Testis (tissue), 5 donors: Measurements from ENCODE around the gene CNTN4. TPM values are rescaled to one million over a fixed set of nuclear protein-coding genes. Genes with fewer than 3 reads are reported as not detected.
A peak's percentile ranks its signal among the peaks of the same experiment; 100 is the strongest.
"Not testable (repeated sequence)": the region's sequence is repeated elsewhere in the genome, so short reads cannot be mapped to it uniquely, and the experiment has no call there.

Experiments
- DNase-seq: peaks from one replicate; pipeline ENCODE4 v3.0.0-alpha.2; 2019
- H3K27ac ChIP-seq, 2 donors: fragments of 200-600 bp; sonication (generic); one replicate each; pipeline ENCODE4 v1.5.1; 2019
- H3K27me3 ChIP-seq: fragments of 200-600 bp; sonication (generic); one replicate; pipeline ENCODE4 v1.5.1; 2019
- H3K36me3 ChIP-seq: fragments of 200-600 bp; sonication (generic); one replicate; pipeline ENCODE4 v1.5.1; 2017; ENCODE audit warnings: low read depth; ENCODE audit errors: missing control alignments
- H3K4me1 ChIP-seq: fragments of 200-600 bp; sonication (generic); one replicate; pipeline ENCODE4 v1.5.1; 2019
- H3K4me3 ChIP-seq, 2 donors: fragments of 200-600 bp; sonication (generic); one replicate each; pipeline ENCODE4 v1.5.1; 2017 to 2019
- H3K9me3 ChIP-seq: fragments of 200-600 bp; sonication (generic); one replicate; pipeline ENCODE4 v1.5.1; 2017
- CTCF ChIP-seq, 3 experiments: fragments of 450-650 bp in 2 of 3; fragments of 200-600 bp in 1 of 3; sonication (generic) in 1 of 3; IDR thresholded peaks; one replicate each; pipeline ENCODE4 v1.5.1; 2016 to 2019; ENCODE audit warnings: antibody characterized with exemption in 3 of 3, mild to moderate bottlenecking in 2 of 3, moderate library complexity in 1 of 3
- POLR2A ChIP-seq: fragments of 450-650 bp; IDR thresholded peaks from one replicate; pipeline ENCODE4 v1.6.1; 2017; ENCODE audit warnings: antibody characterized with exemption, mild to moderate bottlenecking, moderate library complexity
- WGBS, 2 donors: methylation state at CpG; one replicate each; pipeline ENCODE4 v1.1.5; 2018; 5-methylcytosine and 5-hydroxymethylcytosine counted together
- intact Hi-C: fragments of 100-400 bp; cut with DNase I; formaldehyde crosslinking; loops from one replicate; pipeline ENCODE4 v1.15.1; 2023; ENCODE audit warnings: low total_unique reads
- long read RNA-seq, 2 donors: transcript quantifications; one replicate each; lab custom pipeline, GENCODE V29; 2026
- polyA plus RNA-seq: library from polyadenylated mRNA; stranded (reverse); fragments of 350-450 nt; fragmentation: Illumina TruSeq; extraction: RNeasy Lipid Tissue Mini Kit (QIAGEN cat#74804); gene quantifications from one replicate; pipeline ENCODE4 v1.2.3, GENCODE V29; 2014; ENCODE audit warnings: low read depth, low replicate concordance; ENCODE audit not compliant: insufficient read depth
- total RNA-seq, 2 donors: library from RNA; depleted of rRNA; stranded (reverse); fragments of >200 nt; gene quantifications; one replicate each; pipeline ENCODE4 v1.2.3, GENCODE V29; 2016

CNTN4 gene
- total RNA-seq (10 to 100 TPM; 10.4 to 19.6 TPM), polyA plus RNA-seq (37.7 TPM)
- long read RNA-seq, donor 1, full-length matches to known transcripts: 1 of 1 reads
- long read RNA-seq, donor 1, partial matches to known transcripts: 0 of 1 reads
- long read RNA-seq, donor 1, other reads (novel, unspliced or antisense): 0 of 1 reads
- long read RNA-seq, donor 2, full-length matches to known transcripts: 4 of 4 reads
- long read RNA-seq, donor 2, partial matches to known transcripts: 0 of 4 reads
- long read RNA-seq, donor 2, other reads (novel, unspliced or antisense): 0 of 4 reads

GRCh38 chr3:2098398-2099027, at the start of gene CNTN4:
CNTN4 (plus strand) TSS chr3:2098866.
- peak; percentile 64 for DNase-seq
- no peaks in the 10 kb centered on the region for H3K4me1 ChIP-seq
- intact Hi-C loops: no loop called here
- TF ChIP-seq POLR2A: no peak
- no peaks in the 10 kb centered on the region for H3K36me3 ChIP-seq
- H3K4me3 ChIP-seq: peak within 1 kb of the TSS; percentile 39 to 56
- WGBS, 2 donors: 0% methylated on average over 15 to 47 of the region's 86 CpGs
- no peaks in the 10 kb centered on the region for H3K27me3 ChIP-seq
- peak within 1 kb of the TSS in 1 of 2 donors; percentile 41 for H3K27ac ChIP-seq
- no peaks in the 10 kb centered on the region for H3K9me3 ChIP-seq

- no peak for TF ChIP-seq CTCF (IDR thresholded peaks at IDR 0.05)
- DNase-seq: no peak
- intact Hi-C loops: no loop called here
- Histone ChIP-seq H3K27me3 (no peaks in the 10 kb centered on the region), H3K4me1 (no peaks in the 10 kb centered on the region), H3K27ac (no peak overlapping the region), H3K36me3 (no peaks in the 10 kb centered on the region), H3K9me3 (no peaks in the 10 kb centered on the region), H3K4me3 (no peak overlapping the region)
- 82 to 91% methylated on average over 4 of the region's 4 CpGs for WGBS, 2 donors
Observed at GRCh38 chr3:2061360-2061759, 37.3 kb upstream of the CNTN4 start.

GRCh38 chr3:2071531-2071930, 27.1 kb upstream of the CNTN4 start:
- WGBS, 2 donors: 94 to 95% methylated on average over 2 of the region's 2 CpGs
- TF ChIP-seq POLR2A (no peak), CTCF (IDR thresholded peaks at IDR 0.05) (no peak)
- intact Hi-C loops: no loop called here
- no peaks in the 10 kb centered on the region for H3K4me1 ChIP-seq
- H3K36me3 ChIP-seq: no peaks in the 10 kb centered on the region
- DNase-seq: no peak
- H3K27me3 ChIP-seq: no peaks in the 10 kb centered on the region
- no peak overlapping the region for H3K4me3 ChIP-seq
- H3K27ac ChIP-seq: no peak overlapping the region
- no peaks in the 10 kb centered on the region for H3K9me3 ChIP-seq

GRCh38 chr3:2078821-2079220, 19.8 kb upstream of the CNTN4 start:
- Histone ChIP-seq H3K4me1 (no peaks in the 10 kb centered on the region), H3K9me3 (no peaks in the 10 kb centered on the region), H3K27me3 (no peaks in the 10 kb centered on the region), H3K27ac (no peak overlapping the region), H3K36me3 (no peaks in the 10 kb centered on the region), H3K4me3 (no peak overlapping the region)
- intact Hi-C loops: no loop called here
- no peak for TF ChIP-seq POLR2A
- TF ChIP-seq CTCF (IDR thresholded peaks at IDR 0.05): no peak
- WGBS, 2 donors: 51 to 64% methylated on average over 3 of the region's 3 CpGs
- DNase-seq: no peak

GRCh38 chr3:2082871-2083480, 15.7 kb upstream of the CNTN4 start:
- TF ChIP-seq CTCF (IDR thresholded peaks at IDR 0.05) (no peak), POLR2A (no peak)
- Histone ChIP-seq H3K9me3 (no peaks in the 10 kb centered on the region), H3K27me3 (no peaks in the 10 kb centered on the region), H3K36me3 (no peaks in the 10 kb centered on the region), H3K4me3 (peak overlapping the region; percentile 6 to 36), H3K4me1 (no peaks in the 10 kb centered on the region), H3K27ac (no peak overlapping the region)
- WGBS, 2 donors: 48 to 56% methylated on average over 5 of the region's 5 CpGs
- intact Hi-C loops: no loop called here
- no peak for DNase-seq

- H3K27me3 ChIP-seq, H3K36me3 ChIP-seq, H3K9me3 ChIP-seq, H3K4me1 ChIP-seq, H3K27ac ChIP-seq, intact Hi-C loops: not testable (repeated sequence)
- H3K4me3 ChIP-seq: peak overlapping the region; percentile 6 to 36
- peak; percentile 43 for DNase-seq
- 84 to 91% methylated on average over 38 to 40 of the region's 40 CpGs for WGBS, 2 donors
Observed at GRCh38 chr3:2083558-2083957, 15.1 kb upstream of the CNTN4 start.
